SH-SY5Y (cell line): ENCODE results near the gene NCOR1.

ENCODE experiments used
- GATA2 ChIP-seq: IDR thresholded peaks from 2 replicates; pipeline ENCODE4 v1.6.1; 2011; ENCODE audit warnings: mild to moderate bottlenecking, low read depth, low read length
- GATA3 ChIP-seq: IDR thresholded peaks from 2 replicates; pipeline ENCODE4 v1.6.1; 2011; ENCODE audit warnings: low read depth, mild to moderate bottlenecking, low read length, moderate library complexity

DNA sequence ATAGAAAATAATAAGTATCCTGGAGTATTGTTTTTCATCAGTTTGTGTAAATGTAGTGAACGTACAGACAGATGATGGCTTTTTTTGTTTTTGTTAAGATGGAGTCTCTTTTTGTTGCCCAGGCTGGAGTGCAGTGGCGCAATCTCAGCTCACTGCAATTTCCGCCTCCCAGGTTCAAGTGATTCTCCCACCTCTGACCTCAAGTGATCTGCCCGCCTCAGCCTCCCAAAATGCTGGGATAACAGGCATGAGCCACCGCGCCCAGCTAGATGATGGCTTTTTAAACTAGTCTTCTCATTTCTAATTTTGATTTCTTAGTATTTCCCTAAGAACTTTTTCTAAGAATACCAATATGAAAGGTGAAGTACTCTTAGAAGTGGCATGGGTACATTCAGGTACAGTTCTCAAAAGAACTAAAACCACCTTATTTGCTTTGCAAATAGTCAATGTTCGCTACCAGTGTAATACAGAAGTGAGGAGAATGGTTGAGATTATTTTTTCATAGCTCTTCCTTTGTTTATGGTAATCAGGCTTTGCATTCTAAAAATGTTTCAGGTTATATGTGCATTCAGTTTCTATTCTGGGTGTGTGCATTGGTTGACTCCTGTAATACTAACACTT lies 181.5 kb downstream of the NCOR1 start:
- TF ChIP-seq GATA2 (no peak), GATA3 (no peak)
